NCI-H2081 treated with DMSO at 0.1 percent for 48 hours (cell line): ENCODE results near the gene ATP11A.

ENCODE experiments used
- DNase-seq: peaks from one replicate; lab custom pipeline; 2025; lab: John Stamatoyannopoulos, UW

ATP11A gene

GRCh38 chr13:112905086-112905485 lies 215.2 kb downstream of the ATP11A start:
- no peak for DNase-seq

GRCh38 chr13:112905619-112905989 lies 215.8 kb downstream of the ATP11A start:
- no peak for DNase-seq

- DNase-seq: no peak
Measured at GRCh38 chr13:112905990-112906641, 216.3 kb downstream of the ATP11A start.

- DNase-seq: no peak
Measured at GRCh38 chr13:112907286-112907685, 217.4 kb downstream of the ATP11A start.

DNA sequence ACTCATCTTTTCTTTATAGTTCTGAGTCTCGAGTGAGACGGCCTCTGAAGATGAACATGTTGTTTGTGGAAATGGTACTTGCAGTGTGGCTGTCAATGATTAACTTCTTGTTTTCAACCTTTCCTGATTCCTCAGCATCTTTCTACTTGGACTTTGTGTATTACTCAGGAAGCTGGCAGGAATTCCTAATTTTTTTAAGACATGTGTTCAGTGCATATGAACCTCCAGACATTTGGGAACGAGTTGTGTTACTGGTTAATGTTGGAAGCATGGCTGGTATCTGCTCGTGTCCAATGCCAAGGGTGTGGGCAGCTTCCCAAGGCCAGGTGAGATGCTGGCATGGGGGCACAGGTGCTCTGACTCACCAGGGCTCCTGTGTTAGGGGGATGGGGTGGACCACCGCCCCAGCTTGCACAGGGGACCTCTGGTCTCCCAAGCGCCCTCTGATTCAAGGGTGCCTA lies 218.1 kb downstream of the ATP11A start:
- no peak for DNase-seq

DNA sequence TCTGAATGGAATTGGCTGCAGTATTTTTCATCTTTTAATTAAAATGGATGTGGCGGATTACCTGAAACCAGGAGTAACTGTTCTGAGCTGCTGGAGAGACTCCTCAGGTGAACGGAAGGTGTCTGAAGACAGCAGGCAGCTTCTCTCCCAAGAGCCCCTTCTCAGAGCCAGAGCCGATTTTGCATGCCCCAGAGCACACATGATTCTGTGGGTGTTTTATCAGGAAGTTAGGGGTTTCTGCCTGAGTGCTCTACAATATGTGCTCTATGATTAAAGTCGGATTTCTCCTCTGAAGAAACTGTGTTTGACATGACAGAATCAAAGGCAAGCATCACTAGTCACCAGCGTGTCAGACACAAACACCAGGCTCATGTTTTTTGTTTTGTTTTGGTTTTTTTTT lies 218.5 kb downstream of the ATP11A start:
- DNase-seq: no peak

GRCh38 chr13:112910016-112910415 lies 220.2 kb downstream of the ATP11A start:
- DNase-seq: no peak

DNA sequence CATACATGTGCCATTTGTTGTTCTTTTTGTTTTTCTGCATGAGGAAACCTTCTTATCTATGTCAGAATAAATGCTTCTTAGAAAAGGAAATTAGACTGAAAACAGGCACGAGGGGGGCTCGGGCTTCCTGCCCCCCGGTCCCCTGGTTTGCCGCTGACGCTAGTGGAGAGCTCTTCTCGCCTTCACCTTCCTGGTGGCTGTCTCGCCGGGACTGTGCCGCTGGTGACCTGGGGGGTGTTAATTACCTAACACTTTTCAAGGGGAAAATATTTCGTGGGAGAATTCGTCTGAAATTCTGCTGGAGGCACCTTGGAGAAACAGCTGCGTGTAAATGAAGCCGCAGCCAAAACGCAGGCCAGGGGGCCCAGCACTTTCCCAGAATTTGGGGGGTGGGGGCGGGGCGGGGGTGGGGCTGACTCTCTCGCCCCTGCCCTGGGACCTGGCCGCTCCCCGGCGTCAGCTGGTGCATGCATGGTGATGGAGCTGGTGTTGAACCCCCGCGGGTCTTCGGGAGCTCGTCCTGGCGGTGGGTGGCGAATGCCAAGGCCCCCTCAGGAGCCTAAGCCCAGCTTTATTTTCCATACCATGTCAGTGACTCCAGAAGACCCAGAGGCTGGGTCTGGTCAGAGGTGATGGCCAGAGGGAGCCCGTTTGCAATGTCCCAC lies 220.9 kb downstream of the ATP11A start:
- no peak for DNase-seq

DNA sequence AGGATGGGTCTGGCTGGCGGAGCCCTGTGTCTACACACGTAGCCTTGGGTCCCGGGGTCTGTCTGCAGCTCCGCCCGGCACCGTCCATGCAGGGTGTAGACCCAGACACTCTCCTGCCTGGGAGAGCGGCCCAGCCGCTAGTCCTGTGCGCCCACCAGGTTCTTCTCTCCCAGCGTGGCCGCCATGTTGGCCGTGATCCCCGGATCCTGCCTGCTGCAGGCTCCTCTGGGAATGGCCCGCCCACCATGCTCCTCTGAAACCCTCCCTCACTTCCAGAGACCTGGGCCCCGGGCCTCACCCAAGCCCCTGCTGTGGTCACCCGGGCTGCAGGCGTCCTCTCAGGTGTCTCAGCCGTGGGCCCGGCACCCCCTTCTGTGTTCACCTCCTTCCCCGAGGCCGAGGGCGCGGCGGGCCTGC lies 221.5 kb downstream of the ATP11A start:
- DNase-seq: no peak

DNA sequence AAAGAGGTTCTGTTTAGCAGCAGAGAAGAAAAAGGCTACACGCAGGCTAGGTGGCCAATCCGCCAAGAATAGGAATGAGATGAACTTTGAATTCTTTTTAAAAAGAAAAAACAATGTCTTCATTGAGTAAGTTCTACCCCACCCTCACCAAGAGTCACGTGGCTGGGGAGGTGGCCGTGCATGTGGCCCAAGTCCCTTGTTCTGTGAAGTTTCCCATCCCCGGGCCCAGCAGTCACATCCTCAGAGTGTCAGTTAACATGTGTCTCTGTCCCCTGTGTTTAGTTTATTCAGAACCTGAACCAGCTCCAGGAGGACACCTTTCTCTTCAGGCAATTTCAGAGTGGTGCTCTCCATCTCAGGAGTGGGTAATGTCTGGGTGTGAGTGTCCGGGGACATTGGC lies 222.0 kb downstream of the ATP11A start:
- no peak for DNase-seq

GRCh38 chr13:112912726-112913440 lies 223.0 kb downstream of the ATP11A start:
- DNase-seq: no peak

GRCh38 chr13:112916296-112916695 lies 226.5 kb downstream of the ATP11A start:
- DNase-seq: no peak

- DNase-seq: no peak
Measured at GRCh38 chr13:112917056-112917664, 227.3 kb downstream of the ATP11A start.

DNA sequence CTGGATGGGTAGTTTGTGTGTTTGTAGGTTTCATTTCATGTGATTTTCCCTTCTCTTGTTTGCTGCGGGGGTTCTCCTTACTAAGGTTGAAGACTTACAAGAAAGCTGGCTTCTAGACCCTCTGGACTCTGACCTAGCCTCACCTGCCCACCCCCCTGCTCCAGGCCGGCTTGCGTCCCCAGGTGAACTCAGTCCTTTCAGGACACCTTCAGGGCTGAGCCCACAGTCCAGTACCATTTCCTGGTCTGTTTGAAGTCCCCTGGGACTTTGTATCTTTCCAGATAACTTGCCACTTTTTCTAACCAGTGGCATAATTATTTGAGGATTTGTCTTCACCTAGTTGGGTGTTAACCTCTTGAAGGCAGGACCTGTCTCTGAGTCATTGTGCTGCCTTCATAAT lies 227.9 kb downstream of the ATP11A start:
- no peak for DNase-seq

DNA sequence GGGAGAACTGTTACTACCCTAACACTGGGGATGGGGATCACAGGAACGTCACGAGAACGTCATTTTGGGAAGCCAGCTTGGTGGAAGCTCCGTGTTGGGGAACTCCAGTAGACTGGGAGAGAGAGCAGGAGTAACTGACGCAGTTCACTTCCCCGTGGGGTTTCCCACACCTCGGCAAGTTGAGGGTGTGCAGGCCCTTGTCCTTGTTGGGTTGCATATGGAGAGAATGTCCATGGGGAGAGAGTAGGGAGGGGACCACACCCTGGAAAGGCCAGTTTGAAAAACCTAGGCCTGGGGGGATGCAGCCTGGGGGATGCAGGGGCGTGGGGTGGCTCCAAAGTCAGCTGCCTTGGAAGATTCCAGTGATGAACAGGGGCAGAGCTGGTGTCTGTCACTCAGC lies 228.4 kb downstream of the ATP11A start:
- DNase-seq: no peak

GRCh38 chr13:112918746-112919145 lies 228.9 kb downstream of the ATP11A start:
- no peak for DNase-seq

DNA sequence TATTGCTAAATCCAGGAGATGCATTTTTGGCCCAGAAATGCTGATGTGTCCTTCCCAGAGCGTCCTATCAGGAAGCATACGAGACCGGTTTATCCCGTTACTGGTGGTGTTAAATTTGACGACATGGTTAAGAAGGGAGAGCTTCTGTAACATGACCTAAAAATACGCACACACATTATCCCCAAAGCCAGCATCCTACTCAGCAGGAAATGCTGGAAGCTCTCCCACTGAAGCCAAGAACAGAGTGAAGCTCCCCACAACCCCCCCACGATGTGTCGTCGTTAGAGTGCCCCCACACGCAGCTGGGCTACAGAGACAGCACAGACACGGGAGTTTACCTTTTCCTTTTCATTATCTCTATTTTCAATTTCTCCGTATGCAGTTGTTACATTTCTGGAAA lies 234.1 kb downstream of the ATP11A start:
- DNase-seq: no peak

GRCh38 chr13:112924365-112924764 lies 234.5 kb downstream of the ATP11A start:
- DNase-seq: no peak

DNA sequence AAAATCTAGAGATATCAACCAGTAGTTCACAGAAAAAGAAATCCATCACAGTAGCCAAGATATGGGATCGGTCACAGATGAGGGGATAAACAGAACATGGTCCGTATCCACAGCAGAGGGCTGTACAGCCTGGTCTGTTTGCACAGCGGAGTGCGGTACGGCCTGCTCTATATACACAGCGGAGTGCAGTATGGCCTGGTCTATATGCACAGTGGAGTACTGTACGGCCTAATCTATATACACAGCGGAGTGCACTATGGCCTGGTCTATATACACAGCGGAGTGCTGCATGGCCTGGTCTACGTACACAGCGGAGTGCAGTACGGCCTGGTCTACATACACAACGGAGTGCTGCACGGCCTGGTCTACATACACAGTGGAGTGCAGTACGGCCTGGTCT lies 236.2 kb downstream of the ATP11A start:
- no peak for DNase-seq

DNA sequence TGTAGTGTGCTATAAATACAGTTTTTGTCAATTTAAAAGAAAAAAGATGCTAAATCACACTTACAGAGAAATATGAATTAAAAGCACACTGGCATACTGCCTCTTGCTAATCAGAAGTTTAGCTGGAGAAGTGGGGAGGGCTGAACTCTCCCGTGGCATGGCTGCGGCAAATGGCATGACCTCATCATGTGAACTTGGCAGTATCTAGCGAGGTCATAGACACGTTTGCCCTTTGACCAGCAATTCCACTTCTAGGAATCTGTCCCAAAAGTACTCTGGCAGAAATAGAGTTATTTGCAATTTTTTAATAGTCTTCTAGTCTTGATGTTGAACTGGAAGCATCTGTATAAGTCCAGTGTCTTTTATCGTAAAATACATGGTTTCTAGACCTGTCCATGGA lies 237.2 kb downstream of the ATP11A start:
- DNase-seq: no peak

- no peak for DNase-seq
Measured at GRCh38 chr13:112928020-112928971, 238.5 kb downstream of the ATP11A start.
